GM21825 (cell line): ENCODE measurements around the gene FAM222A.

Experiments used
- ATAC-seq: cut with Tn5 transposase; IDR thresholded peaks from one replicate; pipeline ENCODE4 v1.9.1; 2021; ENCODE audit warnings: mild to moderate bottlenecking, moderate library complexity; ENCODE audit not compliant: unreplicated experiment

The FAM222A gene

GRCh38 chr12:109817627-109818231 is 104.1 kb downstream of the FAM222A start:
- ATAC-seq = no peak

GRCh38 chr12:109818253-109818652 is 104.6 kb downstream of the FAM222A start:
- no peak for ATAC-seq

- no peak for ATAC-seq
Measured at GRCh38 chr12:109818905-109819500, 105.4 kb downstream of the FAM222A start.
